ENCODE results near the gene FGFR2.

Gene FGFR2

GRCh38 chr10:121598263-121599249 lies at the start of gene FGFR2:
TSS of gene FGFR2 (minus strand) at chr10:121598444. CDS start at chr10:121593817, 4,627 bp downstream.
- DNase-seq, result peak in 1 of 2 donors; percentile 50

GRCh38 chr10:121647401-121647800 lies 49.2 kb upstream of the FGFR2 start:
- no peak for DNase-seq

GRCh38 chr10:121645696-121646095 lies 47.5 kb upstream of the FGFR2 start:
- DNase-seq, result no peak

GRCh38 chr10:121644501-121644900 lies 46.3 kb upstream of the FGFR2 start:
- no peak for DNase-seq

GRCh38 chr10:121640266-121640665 lies 42.0 kb upstream of the FGFR2 start:
- DNase-seq, result no peak

- no peak for DNase-seq
Observed at GRCh38 chr10:121639416-121639815, 41.2 kb upstream of the FGFR2 start.

GRCh38 chr10:121637437-121637836 lies 39.2 kb upstream of the FGFR2 start:
- no peak for DNase-seq

GRCh38 chr10:121633056-121633455 lies 34.8 kb upstream of the FGFR2 start:
- no peak for DNase-seq

GRCh38 chr10:121631365-121632029 lies 33.3 kb upstream of the FGFR2 start:
- DNase-seq, result no peak

- no peak for DNase-seq
Observed at GRCh38 chr10:121628859-121629258, 30.6 kb upstream of the FGFR2 start.

GRCh38 chr10:121627876-121628581 lies 29.8 kb upstream of the FGFR2 start:
- no peak for DNase-seq

- no peak for DNase-seq
Observed at GRCh38 chr10:121624836-121625486, 26.7 kb upstream of the FGFR2 start.

GRCh38 chr10:121618906-121619305 lies 20.7 kb upstream of the FGFR2 start:
- DNase-seq, result no peak

GRCh38 chr10:121617176-121617575 lies 18.9 kb upstream of the FGFR2 start:
- DNase-seq, result no peak

- DNase-seq, result no peak
Observed at GRCh38 chr10:121616291-121616690, 18.0 kb upstream of the FGFR2 start.

GRCh38 chr10:121615836-121616235 lies 17.6 kb upstream of the FGFR2 start:
- DNase-seq, result no peak

GRCh38 chr10:121615435-121615793 lies 17.2 kb upstream of the FGFR2 start:
- DNase-seq, result no peak

GRCh38 chr10:121614613-121615434 lies 16.6 kb upstream of the FGFR2 start:
- no peak for DNase-seq

GRCh38 chr10:121613456-121613855 lies 15.2 kb upstream of the FGFR2 start:
- DNase-seq, result no peak

- DNase-seq, result no peak
Observed at GRCh38 chr10:121611393-121612159, 13.3 kb upstream of the FGFR2 start.

GRCh38 chr10:121610798-121611323 lies 12.6 kb upstream of the FGFR2 start:
- no peak for DNase-seq

Measured in stimulated activated CD4-positive, alpha-beta T cell treated with anti-CD3 and anti-CD28 coated beads, Interleukin-2, amount 100 ng/mL, for 24 hours (primary cell).